PC-9 (cell line): ENCODE data around the gene FAM193A. TPM values are rescaled to one million over a fixed set of nuclear protein-coding genes. Genes with fewer than 3 reads are reported as not detected.

ENCODE experiments used
- BruUV-seq: library from RNA; stranded (reverse); fragments of 400-500 nt; replicated peaks from 2 replicates; lab custom pipeline; 2021; lab: Mats Ljungman, UMichigan
- CTCF ChIA-PET: fragments of 300-600 bp; sonication (Branson Sonifier 250); formaldehyde crosslinking; loops from one replicate; lab custom pipeline; 2022; ENCODE audit warnings: antibody characterized with exemption; lab: Charles Lee
- POLR2A ChIA-PET: fragments of 300-600 bp; sonication (Branson Sonifier 250); formaldehyde crosslinking; loops from one replicate; lab custom pipeline; 2022; ENCODE audit warnings: antibody characterized with exemption; ENCODE audit not compliant: unreplicated experiment; lab: Charles Lee
- DNase-seq, 2 experiments: peaks; one replicate each; pipeline versions ENCODE4 v3.0.0 to v3.0.0-alpha.2; 2015 to 2022; ENCODE audit warnings: mixed read lengths in 1 of 2
- H2AFZ ChIP-seq: fragments of 200-600 bp; sonication (generic); 2 replicates; pipeline ENCODE4 v1.8.1; 2017; ENCODE audit warnings: antibody characterized with exemption
- H3F3A ChIP-seq: fragments of 200-600 bp; sonication (generic); 2 replicates; pipeline ENCODE4 v1.8.1; 2017; ENCODE audit warnings: antibody characterized with exemption, mild to moderate bottlenecking, low read depth; ENCODE audit not compliant: insufficient read depth
- H3K27ac ChIP-seq: fragments of 200-600 bp; sonication (generic); 2 replicates; pipeline ENCODE4 v1.6.1; 2016; ENCODE audit warnings: mixed run types
- H3K27me3 ChIP-seq: fragments of 200-600 bp; sonication (generic); 2 replicates; pipeline ENCODE4 v1.6.1; 2016; ENCODE audit warnings: low read depth, mixed run types; ENCODE audit not compliant: insufficient read depth
- H3K36me3 ChIP-seq: fragments of 200-600 bp; sonication (generic); 2 replicates; pipeline ENCODE4 v1.6.1; 2016; ENCODE audit warnings: low read depth, mixed run types
- H3K4me1 ChIP-seq: fragments of 200-600 bp; sonication (generic); replicated peaks from 2 replicates; pipeline ENCODE4 v1.6.1; 2016; ENCODE audit warnings: mixed run types; ENCODE audit not compliant: insufficient read depth
- H3K4me2 ChIP-seq: fragments of 200-600 bp; sonication (generic); 2 replicates; pipeline ENCODE4 v1.6.1; 2017; ENCODE audit warnings: mixed run types
- H3K4me3 ChIP-seq: fragments of 200-600 bp; sonication (generic); 2 replicates; pipeline ENCODE4 v1.6.1; 2016; ENCODE audit warnings: mixed run types
- H3K79me2 ChIP-seq: fragments of 200-600 bp; sonication (generic); 2 replicates; pipeline ENCODE4 v1.6.1; 2017; ENCODE audit warnings: low read depth, mixed run types
- H3K9me2 ChIP-seq: fragments of 200-600 bp; sonication (generic); 2 replicates; pipeline ENCODE4 v1.8.1; 2017; ENCODE audit warnings: mild to moderate bottlenecking; ENCODE audit not compliant: insufficient read depth
- H3K9me3 ChIP-seq: fragments of 200-600 bp; sonication (generic); 2 replicates; pipeline ENCODE4 v1.8.1; 2016; ENCODE audit warnings: low read depth; ENCODE audit not compliant: insufficient read depth
- H4K20me1 ChIP-seq: fragments of 200-600 bp; sonication (generic); 2 replicates; pipeline ENCODE4 v1.8.1; 2017; ENCODE audit not compliant: insufficient read depth
- EZH2 ChIP-seq: fragments of 200-600 bp; sonication (generic); IDR thresholded peaks from 2 replicates; pipeline ENCODE4 v1.8.0; 2017; ENCODE audit warnings: antibody characterized with exemption, low read depth
- intact Hi-C: fragments of 100-400 bp; cut with micrococcal nuclease; formaldehyde crosslinking; loops from one replicate; pipeline ENCODE4 v1.10.0; 2022; ENCODE audit not compliant: unreplicated experiment
- total RNA-seq: library from RNA; stranded (reverse); gene quantifications from 2 replicates; pipeline ENCODE4 v1.2.3, GENCODE V29; 2021
- TF ChIP-seq, protein P1 (sequence below): fragments of 200-600 bp; sonication (generic); conservative IDR thresholded peaks from 2 replicates; pipeline ENCODE4 v1.6.1; 2017; ENCODE audit warnings: mixed run types, antibody characterized with exemption, mild to moderate bottlenecking, moderate library complexity

Gene FAM193A
- total RNA-seq, 1 experiment from 2014 or later, result 23.4 TPM

DNA sequence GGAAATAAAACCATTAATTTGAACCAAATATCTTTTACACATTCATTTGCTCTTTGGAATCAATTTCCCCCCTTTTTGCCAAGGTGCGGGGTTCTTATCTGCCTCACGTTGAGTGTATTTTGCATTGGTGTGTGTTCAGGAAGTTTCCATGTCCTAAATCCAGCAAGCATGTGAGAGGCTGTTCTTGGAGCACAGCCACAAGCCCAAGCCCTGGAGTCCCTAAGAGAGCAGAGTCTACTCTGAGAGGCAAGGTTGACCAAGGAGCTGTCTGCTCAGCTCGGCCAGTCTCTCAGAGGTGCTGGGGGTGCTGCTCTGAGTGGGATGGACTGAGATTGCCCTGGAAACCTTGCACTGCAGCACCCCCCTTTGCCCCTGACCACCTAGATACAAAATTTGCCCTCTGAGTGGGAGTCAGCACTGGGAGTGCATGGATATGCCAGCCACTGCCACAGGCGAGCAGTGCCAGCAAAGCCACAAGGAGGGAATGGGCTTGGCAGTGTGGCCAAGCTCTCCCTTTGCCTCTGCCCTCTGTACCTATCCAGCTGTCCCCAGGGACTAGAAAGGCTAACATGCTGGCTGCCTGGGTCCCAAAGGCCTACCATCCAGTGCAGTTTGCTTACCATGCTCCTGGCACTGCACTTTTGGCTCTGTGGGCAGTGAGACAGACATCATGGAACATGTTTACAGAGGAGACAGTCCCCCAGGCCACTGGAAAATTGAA lies 20.5 kb upstream of the FAM193A start:
- no peak overlapping the region for H2AFZ ChIP-seq
- H3K79me2 ChIP-seq, result no peaks in the 10 kb centered on the region
- TF ChIP-seq, protein P1, sequence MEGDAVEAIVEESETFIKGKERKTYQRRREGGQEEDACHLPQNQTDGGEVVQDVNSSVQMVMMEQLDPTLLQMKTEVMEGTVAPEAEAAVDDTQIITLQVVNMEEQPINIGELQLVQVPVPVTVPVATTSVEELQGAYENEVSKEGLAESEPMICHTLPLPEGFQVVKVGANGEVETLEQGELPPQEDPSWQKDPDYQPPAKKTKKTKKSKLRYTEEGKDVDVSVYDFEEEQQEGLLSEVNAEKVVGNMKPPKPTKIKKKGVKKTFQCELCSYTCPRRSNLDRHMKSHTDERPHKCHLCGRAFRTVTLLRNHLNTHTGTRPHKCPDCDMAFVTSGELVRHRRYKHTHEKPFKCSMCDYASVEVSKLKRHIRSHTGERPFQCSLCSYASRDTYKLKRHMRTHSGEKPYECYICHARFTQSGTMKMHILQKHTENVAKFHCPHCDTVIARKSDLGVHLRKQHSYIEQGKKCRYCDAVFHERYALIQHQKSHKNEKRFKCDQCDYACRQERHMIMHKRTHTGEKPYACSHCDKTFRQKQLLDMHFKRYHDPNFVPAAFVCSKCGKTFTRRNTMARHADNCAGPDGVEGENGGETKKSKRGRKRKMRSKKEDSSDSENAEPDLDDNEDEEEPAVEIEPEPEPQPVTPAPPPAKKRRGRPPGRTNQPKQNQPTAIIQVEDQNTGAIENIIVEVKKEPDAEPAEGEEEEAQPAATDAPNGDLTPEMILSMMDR, result no peak
- no peak for TF ChIP-seq EZH2
- BruUV-seq, result no TSS peak
- H3K36me3 ChIP-seq, result no peaks in the 10 kb centered on the region
- H4K20me1 ChIP-seq, result no peaks in the 10 kb centered on the region
- H3K4me3 ChIP-seq, result no peak overlapping the region
- no peak overlapping the region for H3K27ac ChIP-seq
- no peaks in the 10 kb centered on the region for H3K9me3 ChIP-seq
- DNase-seq, result no peak
- intact Hi-C loops, result no loop called here
- no peak overlapping the region for H3K4me2 ChIP-seq
- 0 out of 2 replicates have a peak, but pooled peaks cover 3% of the 10 kb centered on the region for H3F3A ChIP-seq
- H3K9me2 ChIP-seq, result no peaks in the 10 kb centered on the region
- ChIA-PET CTCF (no interaction called here), POLR2A (no interaction called here)
- no peaks in the 10 kb centered on the region for H3K4me1 ChIP-seq
- no peaks in the 10 kb centered on the region for H3K27me3 ChIP-seq

DNA sequence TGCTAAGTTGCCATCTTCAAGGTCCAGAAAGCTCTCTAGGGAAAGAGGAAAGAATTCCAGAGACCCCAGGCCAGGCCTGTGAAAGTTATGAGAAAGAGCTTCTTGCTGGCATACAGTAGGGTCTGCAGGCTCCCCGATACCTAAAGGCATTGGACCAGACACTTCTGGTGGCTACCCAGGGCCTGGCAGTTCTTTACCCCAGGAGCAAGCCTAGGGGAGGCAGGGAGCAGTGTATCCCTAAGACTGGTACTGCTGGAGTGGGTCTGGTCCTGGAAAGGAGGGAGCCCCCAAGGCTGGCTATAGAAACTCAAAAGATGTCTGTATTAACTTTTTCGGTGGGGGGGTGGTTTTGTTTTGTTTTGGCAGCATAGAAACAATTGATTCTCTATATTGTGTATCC lies 19.8 kb upstream of the FAM193A start:
- H3K79me2 ChIP-seq, result no peaks in the 10 kb centered on the region
- H3K36me3 ChIP-seq, result no peaks in the 10 kb centered on the region
- H4K20me1 ChIP-seq, result no peaks in the 10 kb centered on the region
- DNase-seq, result no peak
- TF ChIP-seq, protein P1, result no peak
- no peak for TF ChIP-seq EZH2
- 0 out of 2 replicates have a peak, but pooled peaks cover 3% of the 10 kb centered on the region for H3F3A ChIP-seq
- intact Hi-C loops, result no loop called here
- H2AFZ ChIP-seq, result no peak overlapping the region
- no peaks in the 10 kb centered on the region for H3K9me2 ChIP-seq
- ChIA-PET CTCF (no interaction called here), POLR2A (interaction anchor here (0.6 kb wide), 1 partner anchor 9 kb away, joined by 4 read pairs; no protein-coding TSS in a partner anchor)
- H3K4me3 ChIP-seq, result no peak overlapping the region
- H3K4me2 ChIP-seq, result no peak overlapping the region
- H3K27ac ChIP-seq, result no peak overlapping the region
- no TSS peak for BruUV-seq
- no peaks in the 10 kb centered on the region for H3K27me3 ChIP-seq
- H3K9me3 ChIP-seq, result no peaks in the 10 kb centered on the region
- no peaks in the 10 kb centered on the region for H3K4me1 ChIP-seq

DNA sequence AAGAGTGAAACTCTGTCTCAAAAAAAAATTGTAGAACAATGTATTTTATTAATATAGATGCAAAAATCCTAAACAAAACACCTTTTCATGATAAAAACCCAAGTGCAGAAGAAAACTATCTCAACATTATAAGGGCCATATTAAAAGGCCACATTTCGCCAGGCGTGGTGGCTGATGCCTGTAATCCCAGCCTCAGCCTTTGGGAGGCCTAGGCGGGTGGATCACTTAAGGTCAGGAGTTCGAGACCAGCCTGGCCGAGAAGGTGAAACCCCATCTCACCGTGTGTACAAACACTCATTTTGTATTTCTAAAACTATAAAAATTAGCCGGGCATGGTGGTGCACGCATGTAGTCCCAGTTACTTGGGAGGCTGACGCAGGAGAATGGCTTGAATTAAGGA lies 9.9 kb upstream of the FAM193A start:
- intact Hi-C loops, result no loop called here

More for the DNA sequence above, 9.9 kb upstream of the FAM193A start:
- no peak for DNase-seq
- Histone ChIP-seq H3F3A (no peaks in the 10 kb centered on the region; the same call in 1 of the 2 replicates), H3K9me3 (no peaks in the 10 kb centered on the region), H3K27me3 (no peaks in the 10 kb centered on the region), H3K9me2 (no peaks in the 10 kb centered on the region), H3K79me2 (no peaks in the 10 kb centered on the region), H3K27ac (no peak overlapping the region), H3K4me1 (no peaks in the 10 kb centered on the region), H3K4me2 (no peak overlapping the region), H4K20me1 (no peaks in the 10 kb centered on the region), H2AFZ (no peak overlapping the region), H3K36me3 (no peaks in the 10 kb centered on the region), H3K4me3 (no peak overlapping the region)
- CTCF ChIA-PET, result no interaction called here
- POLR2A ChIA-PET, result no interaction called here
- TF ChIP-seq EZH2, result no peak
- TF ChIP-seq, protein P1, result no peak
- BruUV-seq, result no TSS peak
